Measurements from ENCODE around the gene ZNF385B.

DNA sequence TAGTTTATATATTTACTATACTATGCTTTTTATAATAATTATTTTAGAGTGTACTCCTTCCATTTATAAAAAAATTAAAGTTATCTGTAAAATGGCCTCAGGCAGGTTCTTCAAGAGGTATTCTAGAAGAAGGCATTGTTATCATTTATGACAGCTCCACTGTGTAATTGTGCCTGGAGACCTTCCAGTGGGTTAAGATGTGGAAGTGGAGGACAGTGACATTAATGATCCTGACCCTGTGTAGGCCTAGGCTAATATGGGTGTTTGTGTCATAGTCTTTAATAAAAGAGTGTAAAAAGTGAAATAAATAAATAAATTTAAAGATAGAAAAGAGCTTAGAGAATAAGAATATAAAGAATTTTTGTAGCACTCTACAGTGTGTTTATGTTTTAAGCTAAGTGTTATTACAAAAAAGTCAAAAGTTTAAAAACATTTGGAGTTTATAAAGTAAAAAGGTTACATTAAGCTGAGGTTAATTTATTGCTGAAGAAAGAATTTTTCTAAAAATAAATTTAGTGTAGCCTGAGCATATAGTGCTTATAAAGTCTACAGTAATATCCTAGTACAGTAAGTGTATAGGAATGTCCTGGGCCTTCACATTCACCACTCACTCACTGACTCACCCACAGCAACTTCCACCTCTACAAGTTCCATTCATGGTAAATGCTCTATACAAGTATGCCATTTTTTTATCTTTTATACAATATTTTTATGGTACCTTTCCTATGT lies 406.8 kb downstream of the ZNF385B start:
- TF ChIP-seq GATA2 (IDR thresholded peaks at IDR 0.05; ENCODE audit: low read depth, low read length) (no peak), GATA3 (IDR thresholded peaks at IDR 0.05; ENCODE audit: low read depth, low read length) (no peak)
